Fibroblast of peridontal ligament (primary cell): ENCODE measurements around the gene INPP5F.
"Not testable (repeated sequence)": the region's sequence is repeated elsewhere in the genome, so short reads cannot be mapped to it uniquely, and the experiment has no call there.

Experiments
- DNase-seq: peaks from one replicate; pipeline ENCODE4 v3.0.0-alpha.2; 2010; ENCODE audit errors: extremely low read depth

The INPP5F gene

DNA sequence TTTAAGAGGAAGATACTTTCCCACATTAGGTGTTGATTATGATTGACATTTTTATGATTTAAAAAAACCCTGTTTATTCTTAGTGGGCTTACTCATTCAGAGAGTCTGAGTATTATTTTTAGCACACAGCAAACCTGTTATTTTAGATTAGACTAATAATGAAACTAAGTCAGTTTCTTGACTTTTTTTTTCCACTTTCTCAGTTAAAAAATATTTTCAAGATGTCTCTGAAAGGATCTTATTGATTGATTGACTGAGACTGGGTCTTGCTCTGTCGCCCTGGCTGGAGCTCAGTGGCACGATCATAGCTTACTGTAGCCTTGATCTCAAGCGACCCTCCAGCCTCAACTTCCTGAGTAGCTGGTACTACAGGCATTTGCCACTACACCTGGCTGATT is 20.4 kb upstream of the INPP5F start:
- DNase-seq, result no peak

- DNase-seq, result no peak
Observed at GRCh38 chr10:119706521-119707278, 19.1 kb upstream of the INPP5F start.

DNA sequence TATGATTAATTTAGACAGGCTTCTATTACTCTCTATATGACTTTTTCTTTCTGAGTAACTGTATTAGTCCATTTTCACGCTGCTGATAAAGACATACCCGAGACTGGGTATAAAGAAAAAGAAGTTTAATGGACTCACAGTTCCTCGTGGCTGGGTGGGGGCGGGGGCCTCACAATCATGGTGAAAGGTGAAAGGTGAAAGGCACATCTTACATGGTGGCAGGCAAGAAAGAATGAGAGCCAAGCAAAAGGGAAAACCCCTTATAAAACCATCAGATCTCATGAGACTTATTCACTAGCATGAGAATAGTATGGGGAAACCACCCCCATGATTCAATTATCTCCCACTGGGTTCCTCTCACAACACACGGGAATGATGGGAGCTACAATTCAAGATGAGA is 18.5 kb upstream of the INPP5F start:
- not testable (repeated sequence) for DNase-seq

DNA sequence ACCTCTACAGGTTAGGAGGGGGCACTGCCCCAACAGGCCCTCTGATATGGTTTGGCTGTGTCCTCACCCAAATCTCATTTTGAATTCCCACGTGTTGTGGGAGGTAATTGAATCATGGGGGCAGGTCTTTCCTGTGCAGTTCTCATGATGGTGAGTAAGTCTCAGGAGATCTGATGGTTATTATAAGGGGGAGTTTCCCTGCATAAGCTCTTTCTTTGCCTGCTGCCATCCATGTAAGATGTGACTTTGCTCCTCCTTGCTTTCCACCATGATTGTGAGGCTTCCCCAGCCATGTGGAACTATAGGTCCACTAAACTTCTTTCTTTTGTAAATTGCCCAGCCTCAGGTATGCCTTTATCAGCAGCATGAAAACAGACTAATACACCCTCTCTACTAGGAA is 14.9 kb upstream of the INPP5F start:
- DNase-seq, result not testable (repeated sequence)

GRCh38 chr10:119713744-119714483 is 11.9 kb upstream of the INPP5F start:
- no peak for DNase-seq

GRCh38 chr10:119714484-119714816 is 11.4 kb upstream of the INPP5F start:
- DNase-seq, result no peak

DNA sequence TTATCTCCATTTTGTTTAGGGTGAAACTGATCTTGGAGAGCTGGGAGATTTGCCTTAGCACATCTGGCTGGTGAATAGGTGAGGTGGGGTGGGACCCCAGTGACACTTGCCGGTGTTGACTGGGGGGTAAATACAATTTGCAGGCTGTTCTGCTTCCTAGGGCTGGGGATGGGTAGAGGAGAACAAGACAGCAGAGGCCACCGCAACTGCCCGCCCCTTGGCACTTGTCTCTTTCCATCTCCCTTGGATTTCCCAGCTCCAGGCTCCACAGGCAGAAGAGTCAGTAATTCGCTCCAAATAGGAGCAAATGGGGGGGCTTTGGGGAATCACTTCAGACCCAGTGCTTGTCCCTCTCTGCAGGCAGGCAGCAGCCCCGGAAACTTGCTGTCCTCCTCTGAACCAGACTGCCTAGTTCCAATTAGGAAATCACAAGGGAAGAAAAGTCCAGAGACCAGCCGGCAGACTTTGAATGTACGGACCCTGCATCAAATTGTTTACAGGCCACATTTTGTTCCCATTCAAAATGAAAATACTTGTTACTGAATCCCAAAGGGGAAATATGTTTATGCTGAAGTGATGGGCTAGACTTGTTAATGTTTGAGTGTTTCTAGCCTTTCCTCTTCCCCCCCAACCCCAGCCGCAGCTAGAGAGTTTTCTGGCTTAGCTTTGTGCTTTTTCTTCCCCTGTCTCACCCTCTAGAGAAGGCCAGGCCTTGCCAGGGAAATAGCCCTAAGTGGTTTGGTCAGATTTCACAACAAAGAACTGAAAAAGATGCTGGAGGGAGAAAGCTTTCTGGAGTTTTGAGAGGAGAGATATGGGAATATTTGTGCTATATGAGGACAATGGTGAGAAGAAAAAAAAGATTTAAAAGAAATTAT is 10.0 kb upstream of the INPP5F start:
- DNase-seq, result peak; percentile 63

- DNase-seq, result no peak
Observed at GRCh38 chr10:119723161-119723560, 2.7 kb upstream of the INPP5F start.

DNA sequence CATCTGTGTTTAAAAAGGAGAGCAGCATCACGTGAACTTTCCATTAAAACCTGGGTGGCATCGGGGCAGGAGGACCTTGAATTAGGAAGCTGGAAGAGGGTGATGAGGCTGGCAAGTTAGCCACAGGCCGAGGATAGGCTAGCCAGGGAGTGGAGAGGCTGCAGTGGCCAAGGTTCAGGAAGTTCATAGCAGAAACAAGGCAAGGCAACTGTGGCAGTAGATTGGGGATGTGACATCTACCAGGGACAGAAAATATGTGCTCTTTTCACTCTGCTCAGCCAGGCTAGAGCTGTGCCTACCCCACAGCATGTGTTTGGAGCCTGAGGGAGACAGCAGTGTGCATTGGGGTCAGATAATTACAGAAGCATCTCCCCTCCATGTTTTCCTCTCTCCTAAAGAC is 2.2 kb upstream of the INPP5F start:
- no peak for DNase-seq

DNA sequence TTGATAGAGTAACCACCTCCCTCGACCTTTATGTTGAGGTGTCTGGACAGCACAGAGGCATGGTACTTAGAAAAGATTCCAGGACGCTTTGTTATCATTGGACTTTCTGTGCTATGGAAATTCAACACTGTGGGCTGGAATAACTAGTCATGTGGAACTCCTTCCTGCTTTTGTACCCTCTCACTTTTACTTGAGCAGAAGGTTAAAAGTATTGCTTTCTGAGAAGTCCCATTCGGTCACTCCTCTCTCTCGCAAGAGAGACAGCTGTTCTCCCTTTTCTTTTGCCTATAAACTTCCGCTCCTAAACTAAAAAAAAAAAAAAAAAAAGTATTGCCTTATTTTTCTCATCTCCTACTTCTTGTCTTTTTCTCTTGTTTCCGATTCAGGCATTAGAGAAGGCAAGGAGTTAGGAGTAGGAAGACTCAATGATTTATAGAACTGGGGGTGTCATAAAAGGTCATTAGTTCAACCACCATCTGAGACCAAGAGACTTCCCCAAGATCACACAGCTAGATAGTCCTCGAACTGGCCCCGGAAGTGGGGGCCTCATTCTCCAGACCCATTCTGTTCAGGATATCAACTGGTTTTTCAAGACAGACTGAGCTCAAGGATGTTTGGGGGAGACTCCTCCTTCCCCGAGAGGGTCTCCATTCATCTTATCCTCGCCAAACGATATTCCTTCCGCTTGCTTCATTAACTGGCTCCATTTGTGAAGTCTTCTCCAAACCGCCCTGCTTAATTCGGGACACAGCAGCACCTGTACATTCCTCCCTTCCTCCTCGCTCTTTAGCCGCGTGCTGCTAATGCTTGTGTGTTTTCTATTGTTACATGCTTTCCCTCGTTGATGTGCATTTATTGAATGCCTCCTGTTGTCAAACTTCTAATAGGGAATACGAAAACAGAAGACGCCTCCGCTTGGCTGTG is 995 bp upstream of the INPP5F start:
- no peak for DNase-seq

GRCh38 chr10:119725517-119725827 is 378 bp upstream of the INPP5F start:
- DNase-seq, result no peak

GRCh38 chr10:119726676-119727261 is 919 bp downstream of the INPP5F start:
- DNase-seq, result no peak

- DNase-seq, result no peak
Observed at GRCh38 chr10:119728172-119728800, 2.4 kb downstream of the INPP5F start.

DNA sequence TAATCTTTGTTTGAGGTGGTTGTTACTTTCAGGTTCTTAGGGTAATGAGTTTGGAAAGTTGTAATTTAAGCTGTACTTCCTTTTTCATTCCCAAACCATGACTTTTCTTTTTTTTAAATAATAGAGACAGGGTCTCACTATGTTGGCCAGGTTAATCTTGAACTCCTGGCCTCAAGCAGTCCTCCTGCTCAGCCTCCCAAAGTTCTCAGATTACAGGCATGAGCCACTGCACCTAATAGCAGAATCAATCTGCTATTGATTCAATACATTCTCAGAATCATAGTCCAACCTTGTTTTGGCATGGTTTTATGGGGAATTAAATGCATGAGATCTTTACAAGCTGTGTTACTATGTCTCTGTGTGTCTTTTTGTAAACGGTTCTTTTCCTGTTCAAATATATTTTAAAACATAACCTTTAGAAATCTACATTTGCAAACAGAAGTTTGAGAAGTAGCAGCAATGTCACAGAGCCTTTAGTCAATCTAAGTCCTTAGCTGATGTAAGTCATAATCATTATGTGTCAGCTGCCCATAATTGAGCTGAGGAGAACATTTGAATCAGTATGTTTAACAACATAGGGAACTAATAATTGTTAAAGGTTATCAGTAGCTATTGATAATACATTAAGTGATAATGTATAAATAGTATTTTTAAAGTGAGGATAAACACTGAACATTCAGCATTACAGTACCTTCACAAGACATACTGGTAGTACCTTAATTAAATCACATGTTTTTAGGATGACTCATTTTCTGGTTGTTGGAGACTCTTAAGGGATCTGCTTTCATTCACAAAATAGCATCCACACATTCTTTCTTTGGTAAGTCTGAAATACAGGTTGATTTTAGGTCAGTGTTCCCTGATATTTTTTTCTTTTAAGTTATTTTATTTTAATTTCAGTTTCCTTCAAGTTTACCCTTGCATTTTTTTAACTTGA is 8.8 kb downstream of the INPP5F start:
- DNase-seq, result peak; percentile 45

- DNase-seq, result no peak
Observed at GRCh38 chr10:119735451-119735850, 9.6 kb downstream of the INPP5F start.

GRCh38 chr10:119736220-119736619 is 10.4 kb downstream of the INPP5F start:
- DNase-seq, result no peak

GRCh38 chr10:119737039-119737663 is 11.3 kb downstream of the INPP5F start:
- DNase-seq, result no peak

GRCh38 chr10:119737823-119738222 is 12.0 kb downstream of the INPP5F start:
- peak; percentile 85 for DNase-seq

- DNase-seq, result no peak
Observed at GRCh38 chr10:119738962-119739361, 13.1 kb downstream of the INPP5F start.
